HL-60/S4 treated with phorbol 12-myristate 13-acetate at 8.2 ng/mL for 4 days and 3 days (cell line): ENCODE results near the gene EDNRB.
"Not testable (repeated sequence)": the region's sequence is repeated elsewhere in the genome, so short reads cannot be mapped to it uniquely, and the experiment has no call there.

ENCODE experiments used
- in situ Hi-C: fragments of 300-500 bp; cut with MboI; formaldehyde crosslinking; loops from 2 replicates; pipeline ENCODE4 v1.15.0; 2022; ENCODE audit warnings: low sequenced_read_pairs

EDNRB gene

DNA sequence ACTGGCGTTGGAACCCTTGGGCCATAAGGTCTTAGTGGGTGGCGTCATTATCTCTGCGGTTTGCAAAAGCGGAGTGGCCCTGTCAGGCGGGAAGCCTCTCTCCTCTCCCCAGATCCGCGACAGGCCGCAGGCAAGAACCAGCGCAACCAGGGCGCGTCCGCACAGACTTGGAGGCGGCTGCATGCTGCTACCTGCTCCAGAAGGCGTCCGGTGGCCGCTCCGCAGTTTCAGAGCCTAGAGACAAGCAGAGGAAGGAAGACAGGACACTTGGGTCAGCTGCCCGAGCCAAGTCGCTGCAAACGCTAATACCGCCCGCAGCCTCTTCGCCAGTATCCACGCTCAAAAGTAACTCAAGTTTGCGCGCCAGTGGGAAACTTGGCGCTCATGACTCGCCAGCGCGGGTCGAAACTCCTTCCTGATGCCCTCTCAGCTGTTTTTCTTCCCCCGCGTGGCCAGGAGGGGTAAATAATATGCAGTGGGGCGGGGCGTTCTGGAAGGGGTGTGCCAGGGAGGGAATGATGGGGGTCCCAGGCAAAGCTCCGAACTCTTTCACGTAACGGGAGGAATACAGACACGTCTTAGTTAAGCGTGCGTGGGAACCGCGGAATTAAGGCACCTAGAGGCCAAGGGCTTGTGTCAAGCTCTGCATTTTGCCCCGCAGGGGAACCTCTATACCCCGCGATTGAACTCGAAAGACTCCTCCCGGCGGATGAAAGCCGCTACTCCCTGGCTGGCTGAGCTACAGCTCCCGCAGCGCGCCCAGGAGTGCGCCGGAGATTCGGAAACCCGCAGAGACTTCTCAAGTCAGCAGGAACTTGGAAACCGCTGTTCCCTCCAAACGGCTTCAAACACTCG, at the start of gene EDNRB:
EDNRB (minus strand) TSS at position 441 of the 855 bp plus-strand sequence; CDS start at position 183, 258 bp downstream.
- in situ Hi-C loops = no loop called here

DNA sequence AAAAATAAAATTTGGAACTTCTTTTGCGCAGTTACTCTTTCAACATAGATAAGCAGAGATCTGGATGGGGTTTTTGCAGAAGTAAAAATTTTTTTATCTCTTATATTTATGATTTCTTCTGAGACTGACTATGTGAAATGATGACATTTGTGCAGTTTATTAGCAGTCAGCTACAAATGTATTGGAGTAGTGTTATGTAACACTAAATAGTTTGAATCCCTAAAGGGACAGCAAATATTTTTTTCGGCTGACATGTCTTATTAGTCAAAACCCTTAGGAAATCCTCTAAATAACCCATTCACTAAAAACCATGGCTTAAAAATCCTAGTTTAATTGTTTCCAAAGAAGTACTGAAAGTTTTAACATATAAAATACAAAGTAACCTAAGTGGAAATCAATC, 48.0 kb upstream of the EDNRB start:
- in situ Hi-C loops = no loop called here

DNA sequence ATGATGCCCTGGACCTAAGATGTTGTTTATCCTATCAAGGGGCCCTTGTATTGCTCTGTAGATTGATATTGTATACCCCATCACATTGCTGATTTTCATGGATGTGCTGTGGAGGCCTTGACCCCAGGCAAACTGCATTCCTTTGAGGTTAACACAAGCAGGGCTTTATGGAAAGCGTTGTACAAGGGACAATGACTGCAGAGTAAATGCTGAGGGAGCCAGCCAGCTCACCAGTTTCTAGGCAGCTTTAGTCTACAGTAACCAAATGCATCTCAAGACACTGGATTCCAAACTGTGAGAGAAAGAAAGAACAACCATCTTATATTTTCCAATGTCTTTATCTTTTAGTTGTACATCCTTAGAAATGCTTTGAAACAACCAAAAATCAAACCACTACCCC, 34.1 kb upstream of the EDNRB start:
- in situ Hi-C loops = no loop called here

GRCh38 chr13:77952276-77952675, 33.6 kb upstream of the EDNRB start:
- in situ Hi-C loops = no loop called here

DNA sequence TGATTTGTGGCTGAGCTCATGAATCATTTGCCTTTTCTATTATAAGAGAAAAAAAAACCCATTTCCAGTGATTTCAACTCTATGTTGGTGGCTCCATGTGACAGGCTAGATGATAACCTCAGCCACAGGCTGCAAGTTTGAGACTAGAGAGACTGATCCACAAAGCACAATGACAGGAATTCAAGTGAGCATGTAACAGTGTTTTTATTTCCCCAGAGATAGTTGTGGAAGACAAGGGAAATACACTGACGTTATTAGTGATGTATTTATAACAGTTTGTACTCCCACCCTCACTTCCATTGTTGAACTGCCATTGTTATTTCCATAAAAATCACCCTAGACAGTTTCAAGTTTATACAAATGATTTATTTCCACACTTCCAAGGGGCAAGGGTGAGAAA, 27.9 kb upstream of the EDNRB start:
- in situ Hi-C loops = no loop called here

GRCh38 chr13:77935063-77935462, 16.4 kb upstream of the EDNRB start:
- in situ Hi-C loops = not testable (repeated sequence)

DNA sequence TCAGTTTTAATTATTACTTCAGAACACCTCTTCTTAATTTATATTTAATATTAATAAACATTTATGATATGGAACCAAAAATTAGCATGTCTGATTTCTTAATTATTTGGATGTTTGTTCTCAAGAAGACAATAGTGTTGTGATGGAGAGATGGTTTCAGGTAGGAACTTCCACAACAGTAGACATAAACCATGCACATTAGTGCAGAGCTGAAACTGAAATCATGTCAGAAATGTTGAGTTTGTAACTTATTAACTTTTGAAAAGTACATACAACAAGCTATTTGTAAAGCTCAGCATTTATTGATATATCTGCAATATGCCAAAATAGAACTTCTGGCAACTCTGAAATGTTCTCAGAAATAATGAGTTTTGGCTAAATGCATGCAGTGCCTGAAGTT, 11.8 kb upstream of the EDNRB start:
- in situ Hi-C loops = no loop called here

DNA sequence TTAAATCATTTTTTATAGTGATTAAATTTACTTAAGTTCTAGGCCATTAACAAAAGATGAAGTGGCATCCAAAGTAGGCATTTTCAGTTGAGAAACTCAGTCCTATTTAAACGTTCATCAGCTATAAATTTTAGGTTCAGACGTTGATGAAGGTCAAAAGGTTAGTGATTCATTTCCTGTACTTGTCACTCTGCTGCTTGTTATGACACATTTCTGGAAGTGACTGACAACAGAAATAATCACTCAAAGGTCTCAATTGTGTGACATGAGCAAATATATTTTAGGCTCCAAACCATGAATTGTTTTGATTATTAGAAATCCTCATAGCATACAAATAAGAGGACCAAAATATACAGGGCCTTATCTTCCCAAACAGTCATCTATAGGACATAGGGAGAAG, 10.3 kb upstream of the EDNRB start:
- in situ Hi-C loops = no loop called here

DNA sequence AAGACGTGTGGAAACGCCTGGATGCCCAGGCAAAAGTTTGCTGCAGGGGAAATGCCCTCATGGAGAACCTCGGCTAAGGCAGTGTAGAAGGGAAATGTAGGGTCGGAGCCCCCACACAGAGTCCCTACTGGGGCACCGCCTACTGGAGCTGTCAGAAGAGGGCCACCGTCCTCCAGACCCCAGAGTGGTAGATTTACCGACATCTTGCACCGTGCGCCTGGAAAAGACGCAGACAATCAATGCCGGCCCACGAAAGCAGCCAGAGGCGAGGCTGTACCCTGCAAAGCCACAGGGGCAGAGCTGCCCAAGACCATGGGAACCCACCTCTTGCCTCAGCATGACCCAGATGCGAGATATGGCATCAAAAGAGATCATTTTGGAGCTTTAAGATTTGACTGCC, 7.0 kb upstream of the EDNRB start:
- in situ Hi-C loops = no loop called here

- in situ Hi-C loops = no loop called here
Observed at GRCh38 chr13:77919921-77920294, 1.3 kb upstream of the EDNRB start.

DNA sequence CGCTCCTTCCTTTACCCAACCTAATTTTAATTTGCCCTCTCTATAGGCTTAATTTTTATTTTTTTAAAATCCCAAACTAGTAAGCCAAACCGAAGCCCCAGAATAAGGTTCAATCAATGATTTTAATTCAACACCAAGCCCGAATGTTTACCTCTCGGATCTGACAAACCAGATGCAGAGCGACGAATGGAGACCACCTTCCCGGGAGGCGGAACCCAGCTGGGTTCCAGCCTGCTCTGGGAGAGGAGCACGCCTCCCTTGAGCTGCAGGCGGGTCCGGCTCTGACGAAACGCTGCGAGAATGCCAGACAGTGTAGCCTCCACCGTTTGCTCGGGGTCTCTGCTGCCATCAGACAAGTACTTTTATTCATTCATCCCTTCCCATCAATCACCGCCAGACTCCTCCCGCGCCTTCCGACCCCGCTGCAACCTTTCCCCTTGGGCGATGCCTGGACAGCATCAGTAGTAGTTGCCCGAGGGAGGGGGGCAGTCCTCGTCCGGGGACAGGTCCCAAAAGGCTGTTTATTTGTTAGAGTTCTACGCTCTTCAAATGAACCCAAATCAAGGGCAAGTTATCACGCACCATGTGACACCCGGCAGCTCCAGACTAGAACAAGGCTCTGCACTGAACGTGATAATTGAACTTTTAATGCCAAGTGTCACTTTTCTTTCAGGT, 752 bp upstream of the EDNRB start:
- in situ Hi-C loops = no loop called here

GRCh38 chr13:77916488-77916887, 2.1 kb downstream of the EDNRB start:
- in situ Hi-C loops = no loop called here

DNA sequence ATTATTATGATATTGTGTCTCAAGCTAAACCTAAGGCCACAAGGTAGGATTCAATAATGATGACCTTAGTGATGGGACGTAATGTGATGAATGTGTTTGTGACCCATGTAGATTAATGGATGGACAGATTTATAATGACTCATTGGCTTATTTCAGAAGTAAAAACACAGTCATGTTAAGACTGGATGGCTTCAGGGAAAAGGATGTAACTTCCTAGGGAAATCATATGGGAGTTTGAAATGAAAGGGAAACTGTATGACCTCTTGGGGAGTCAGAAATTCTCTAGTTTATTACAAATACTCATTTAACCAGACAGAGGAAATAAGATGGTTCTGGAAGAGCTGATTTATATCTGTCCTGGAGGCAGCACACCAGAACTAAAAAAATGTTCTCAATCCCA, 2.9 kb downstream of the EDNRB start:
- in situ Hi-C loops = no loop called here

- in situ Hi-C loops = no loop called here
Observed at GRCh38 chr13:77913003-77913402, 5.6 kb downstream of the EDNRB start.

DNA sequence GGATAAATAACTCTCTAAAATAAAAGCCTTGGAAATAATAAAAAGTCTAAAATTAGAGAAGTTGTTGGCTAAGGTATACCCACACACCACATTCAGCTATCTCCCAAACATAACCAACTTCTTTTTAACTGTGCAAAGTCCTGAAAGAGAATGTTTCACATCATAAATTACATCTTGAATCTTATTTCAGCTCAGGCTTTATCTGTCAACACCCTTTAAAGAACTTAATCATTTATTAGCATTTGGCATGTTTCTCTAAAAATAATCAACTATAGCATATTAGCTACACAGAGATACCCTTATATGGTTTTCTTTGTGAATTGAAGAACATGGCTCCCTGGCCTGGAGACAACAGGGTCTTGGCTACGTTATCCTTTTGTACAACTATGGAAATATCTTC, 6.9 kb downstream of the EDNRB start:
- in situ Hi-C loops = no loop called here

GRCh38 chr13:77909827-77910226, 8.8 kb downstream of the EDNRB start:
- in situ Hi-C loops = no loop called here

DNA sequence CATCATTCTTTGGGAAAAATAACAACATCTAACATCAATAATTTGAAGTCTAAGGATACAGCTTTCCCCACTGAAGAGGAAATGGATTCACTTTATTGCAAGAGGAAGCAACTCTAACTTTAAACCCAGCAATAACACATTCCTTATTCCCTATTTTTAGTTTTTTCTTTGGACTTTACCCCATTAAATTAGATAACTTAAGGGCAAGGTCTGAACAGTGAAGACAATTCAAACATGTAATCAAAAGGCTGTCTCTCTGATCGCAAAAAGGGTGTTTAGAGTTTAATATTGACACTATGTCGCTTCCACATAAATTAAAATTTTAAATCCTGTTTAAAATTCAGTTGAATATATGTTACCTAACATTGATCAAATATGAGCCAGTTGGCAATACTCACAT, 10.1 kb downstream of the EDNRB start:
- in situ Hi-C loops = no loop called here

DNA sequence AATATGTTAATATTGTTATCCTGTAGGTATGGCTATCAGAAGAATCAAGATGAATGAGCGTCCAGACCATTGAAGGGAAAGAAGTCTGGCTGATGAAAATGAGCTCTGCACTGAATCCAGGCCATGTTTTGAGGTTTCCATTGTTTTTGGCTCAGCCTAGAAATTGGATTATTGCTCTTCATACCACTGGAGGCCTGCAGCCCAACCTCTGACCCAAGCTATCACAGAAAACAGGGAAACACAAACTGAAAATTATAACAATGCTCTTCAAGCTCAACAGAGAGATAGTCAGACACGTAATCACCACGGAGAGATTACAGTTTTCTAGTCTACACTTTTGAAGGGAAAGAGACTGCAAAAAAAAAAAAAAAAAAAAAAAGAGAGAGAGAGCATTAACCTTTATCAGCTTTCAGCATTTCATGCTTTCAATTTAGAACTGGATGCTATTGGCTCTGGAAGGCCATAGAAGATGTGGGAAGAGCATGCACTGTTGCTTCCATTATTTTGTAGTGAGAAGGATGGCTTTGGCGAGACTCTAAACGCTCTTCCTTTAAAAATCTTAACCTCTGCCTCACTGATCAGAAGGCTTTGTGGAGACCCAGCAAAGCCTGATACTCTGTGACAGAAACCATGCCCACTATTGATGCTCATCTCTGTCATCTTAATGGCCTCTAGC, 10.8 kb downstream of the EDNRB start:
- in situ Hi-C loops = no loop called here

DNA sequence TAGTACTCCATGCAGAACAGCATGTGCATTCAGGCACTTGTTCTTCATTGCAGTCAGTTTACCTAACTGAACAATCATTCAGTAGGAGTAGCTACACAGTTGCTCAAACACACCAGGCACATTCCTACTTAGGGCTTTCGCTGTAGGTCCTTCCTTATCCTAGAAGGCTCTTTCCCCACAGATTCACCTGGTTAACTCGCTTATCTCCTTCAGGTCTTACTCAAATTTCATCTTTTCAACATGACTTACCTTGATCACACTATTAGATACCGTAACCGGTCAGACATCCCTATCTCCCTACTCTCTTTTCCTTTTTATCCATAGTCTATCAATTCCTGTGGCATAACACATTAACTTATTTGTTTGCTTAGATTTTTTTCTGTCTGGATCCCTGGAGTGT, 14.6 kb downstream of the EDNRB start:
- in situ Hi-C loops = no loop called here

DNA sequence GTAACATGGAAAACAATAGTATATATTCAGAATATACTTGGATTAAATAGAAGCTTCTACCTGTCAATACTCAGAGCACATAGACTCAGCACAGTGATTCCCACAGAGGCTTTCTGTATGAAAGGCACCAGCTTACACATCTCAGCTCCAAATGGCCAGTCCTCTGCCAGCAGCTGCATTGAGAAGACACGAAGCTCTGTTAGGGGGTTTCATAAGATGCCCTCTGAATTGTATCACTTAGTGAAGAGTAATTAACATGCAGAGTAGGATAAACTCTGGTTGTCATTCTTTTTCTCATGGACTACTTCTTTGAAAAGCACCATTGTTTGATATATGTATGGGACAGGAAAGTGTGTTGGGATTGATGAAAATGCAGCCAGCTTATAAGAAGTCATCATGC, 15.2 kb downstream of the EDNRB start:
- in situ Hi-C loops = no loop called here

- in situ Hi-C loops = no loop called here
Observed at GRCh38 chr13:77902319-77902963, 16.2 kb downstream of the EDNRB start.
